A204.1 (cell line): Measurements from ENCODE around the gene DAAM1.

ENCODE experiments used
- FAIRE-seq: peaks from 2 replicates; lab custom pipeline; 2012; peaks lifted over from hg19 to GRCh38; lab: Jason Lieb, UNC

DAAM1 gene

DNA sequence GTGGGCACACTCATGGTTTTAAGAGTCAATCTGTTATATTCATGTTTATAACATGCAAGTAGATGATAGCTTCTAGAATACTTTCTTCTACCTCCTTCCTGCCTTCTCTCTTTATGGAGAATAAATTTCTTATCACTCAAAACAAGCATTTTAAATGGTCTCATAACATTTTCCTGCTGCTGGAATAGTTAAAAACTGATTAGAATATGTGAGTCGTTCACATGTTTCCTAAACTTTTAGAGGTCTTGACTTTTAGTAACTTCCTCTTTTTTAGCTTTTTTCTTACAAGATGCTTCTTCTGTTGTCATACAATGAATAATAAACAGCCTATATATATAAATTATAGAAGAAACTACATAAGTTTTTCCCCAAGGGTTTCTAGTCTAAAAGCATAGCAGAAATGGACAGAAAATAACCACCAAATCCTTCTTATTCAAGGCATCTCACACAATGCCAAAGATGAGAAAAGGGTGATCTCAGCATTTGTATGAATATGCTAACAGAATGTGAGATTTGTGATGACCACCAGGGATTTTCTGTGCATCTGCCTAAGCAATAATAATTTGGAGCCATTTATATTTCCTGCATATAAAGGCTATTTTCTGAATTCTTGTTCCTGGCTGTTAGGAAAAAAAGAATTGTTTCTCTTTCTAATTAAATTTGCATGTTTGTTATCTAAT is 127.8 kb downstream of the DAAM1 start:
- FAIRE-seq, result no peak

DNA sequence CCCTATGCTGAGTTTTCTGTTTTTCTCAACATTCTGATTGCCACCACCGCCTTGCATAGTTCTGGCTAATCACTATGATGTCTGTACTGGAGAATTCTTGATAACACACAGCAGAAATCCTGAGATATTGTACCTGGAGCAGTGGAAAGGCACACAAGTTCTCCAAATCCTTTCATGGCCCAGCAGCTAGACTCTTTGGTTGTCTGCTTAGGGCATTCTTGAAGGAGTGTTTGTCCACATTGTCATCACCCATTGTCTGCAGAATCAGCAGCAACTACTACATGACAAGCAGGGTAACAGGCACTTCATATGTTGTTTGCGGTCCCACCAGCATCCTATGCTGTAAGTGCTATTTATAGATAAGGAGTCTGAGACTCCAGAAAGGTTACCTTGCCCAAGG is 128.9 kb downstream of the DAAM1 start:
- FAIRE-seq, result no peak

DNA sequence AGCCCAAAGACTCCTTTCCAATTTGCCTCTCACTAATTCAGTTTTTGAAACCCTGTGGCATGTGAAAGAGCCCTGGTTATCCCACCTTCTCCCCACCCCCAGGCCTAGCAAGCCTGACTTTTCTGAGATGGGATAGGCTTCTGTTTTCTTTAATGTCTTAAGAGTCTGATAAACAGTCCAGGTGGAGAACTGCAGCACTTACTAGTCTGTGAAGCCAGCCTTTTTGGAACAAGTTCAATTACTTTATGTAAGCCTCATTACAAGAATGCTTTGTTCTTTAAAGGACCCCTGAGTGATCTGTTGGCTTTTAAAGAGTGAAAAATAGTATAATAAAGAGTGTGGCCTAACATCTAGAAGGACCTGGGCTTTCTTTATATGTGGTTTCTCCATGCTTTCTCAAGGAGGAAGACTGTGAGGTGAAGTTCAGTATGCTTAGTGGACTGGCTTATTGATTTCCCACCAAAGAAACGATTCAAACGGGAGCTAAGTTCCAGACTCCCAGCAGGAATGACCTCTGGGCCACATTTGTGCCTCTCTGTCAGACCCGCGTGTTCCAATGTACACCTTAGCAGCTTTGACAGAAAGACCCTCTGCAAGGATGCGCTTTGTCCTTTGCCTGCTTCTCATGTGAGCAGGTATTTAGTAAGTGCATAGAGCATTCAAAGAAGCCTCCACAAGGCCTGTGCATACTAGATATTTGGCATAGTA is 129.5 kb downstream of the DAAM1 start:
- no peak for FAIRE-seq

DNA sequence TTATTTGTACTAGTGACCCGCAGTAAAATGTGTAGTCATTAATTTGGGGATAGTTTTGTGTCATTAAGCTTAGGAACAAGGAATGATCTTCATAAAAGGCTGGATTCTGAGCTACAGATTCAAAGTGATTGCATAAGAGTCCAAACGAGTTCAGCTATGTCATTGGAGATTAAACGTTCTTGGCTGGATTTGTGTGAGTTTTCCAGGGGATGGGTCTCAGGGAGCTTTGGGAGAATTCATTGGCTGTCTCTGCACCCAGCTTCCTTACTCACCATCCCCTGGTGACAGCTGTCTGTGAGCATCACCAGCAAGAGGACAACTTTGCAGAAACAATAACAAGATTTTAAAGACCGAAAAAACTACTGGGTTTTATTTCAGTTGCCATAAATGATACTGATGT is 130.4 kb downstream of the DAAM1 start:
- FAIRE-seq, result no peak

DNA sequence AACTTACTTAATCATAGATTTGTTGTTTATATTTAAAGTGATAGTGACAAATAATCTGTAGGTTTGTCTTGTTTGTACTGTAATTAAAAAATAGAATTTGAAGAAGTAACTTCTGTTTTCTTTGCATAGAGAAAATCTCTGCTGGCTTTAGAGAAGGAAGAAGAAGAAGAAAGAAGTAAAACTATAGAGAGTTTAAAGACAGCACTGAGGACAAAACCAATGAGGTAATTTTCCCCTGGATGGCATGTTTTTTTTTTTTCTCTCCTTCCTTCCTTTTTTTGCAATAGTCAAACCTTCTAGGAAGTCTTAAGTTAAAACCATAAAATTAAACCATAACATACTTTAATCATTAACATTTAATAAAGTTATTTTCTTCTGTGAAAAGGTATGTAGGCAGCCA is 131.9 kb downstream of the DAAM1 start:
- no peak for FAIRE-seq

DNA sequence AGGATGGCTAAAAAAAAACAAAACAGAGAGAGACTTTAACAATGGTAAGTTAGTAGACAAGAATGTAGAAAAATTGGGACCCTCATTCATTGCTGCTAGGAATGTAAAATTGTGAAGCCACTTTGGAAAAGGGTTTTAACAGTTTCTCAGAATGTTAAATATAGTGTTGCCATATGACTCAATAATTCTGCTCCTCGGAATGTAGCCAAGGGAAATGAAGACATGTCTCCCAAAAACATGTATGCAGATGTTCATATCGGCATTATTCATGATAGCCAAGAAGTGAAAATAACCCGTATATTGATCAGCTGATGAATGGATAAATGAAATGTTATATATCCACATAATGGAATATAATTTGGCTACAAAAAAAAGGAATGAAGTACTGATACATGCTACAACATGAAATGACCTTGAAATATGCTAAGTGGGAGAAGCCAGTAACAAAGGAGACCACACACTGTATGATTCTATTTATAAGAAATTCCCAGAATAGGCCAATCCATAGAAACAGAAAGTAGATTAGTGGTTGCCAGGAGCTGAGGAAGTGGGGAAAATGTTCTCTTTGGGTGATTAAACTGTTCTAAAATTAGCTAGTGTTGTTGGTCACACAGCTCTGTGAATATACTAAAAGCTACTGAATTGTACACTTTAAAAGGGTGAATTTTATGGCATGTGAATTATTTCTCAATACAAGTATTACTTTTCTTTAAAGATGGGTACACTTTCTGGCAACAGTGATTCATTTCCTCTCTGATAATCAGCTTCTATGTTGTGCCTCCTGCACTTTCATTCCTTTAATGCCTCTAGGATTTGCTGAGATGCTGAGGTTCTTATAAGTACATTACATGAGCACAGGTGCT is 132.5 kb downstream of the DAAM1 start:
- no peak for FAIRE-seq

DNA sequence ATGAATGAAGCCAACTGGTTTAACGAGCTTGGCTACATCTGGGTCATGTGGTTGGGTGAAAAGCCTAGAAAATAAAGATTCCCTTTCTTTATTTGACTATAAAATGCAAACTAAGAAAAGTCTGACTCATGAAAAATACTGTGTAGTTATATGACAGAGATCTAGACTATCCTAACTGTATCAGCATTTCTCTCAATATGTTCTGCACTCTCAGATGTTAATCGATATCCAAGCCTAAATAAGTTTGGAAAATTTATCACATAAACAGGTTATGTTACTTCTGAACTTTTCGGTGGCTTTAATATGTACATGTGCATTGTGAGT is 133.1 kb downstream of the DAAM1 start:
- no peak for FAIRE-seq

DNA sequence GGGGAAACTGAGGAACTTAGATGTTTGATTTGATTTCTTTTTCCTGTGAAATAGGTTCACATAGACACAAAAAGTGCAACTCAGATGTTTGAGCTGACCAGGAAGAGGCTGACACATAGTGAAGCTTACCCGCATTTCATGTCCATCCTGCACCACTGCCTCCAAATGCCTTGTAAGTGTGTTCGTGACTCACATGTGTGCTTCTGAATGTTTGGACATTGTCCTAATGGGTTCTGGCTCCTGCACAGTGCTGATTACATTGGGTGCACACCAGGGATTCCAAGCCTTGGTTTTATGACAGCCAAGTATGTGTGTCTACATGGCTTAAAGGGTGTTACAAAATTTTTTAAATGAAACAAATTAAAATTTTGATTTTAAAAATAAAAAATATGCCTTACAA is 137.4 kb downstream of the DAAM1 start:
- no peak for FAIRE-seq

DNA sequence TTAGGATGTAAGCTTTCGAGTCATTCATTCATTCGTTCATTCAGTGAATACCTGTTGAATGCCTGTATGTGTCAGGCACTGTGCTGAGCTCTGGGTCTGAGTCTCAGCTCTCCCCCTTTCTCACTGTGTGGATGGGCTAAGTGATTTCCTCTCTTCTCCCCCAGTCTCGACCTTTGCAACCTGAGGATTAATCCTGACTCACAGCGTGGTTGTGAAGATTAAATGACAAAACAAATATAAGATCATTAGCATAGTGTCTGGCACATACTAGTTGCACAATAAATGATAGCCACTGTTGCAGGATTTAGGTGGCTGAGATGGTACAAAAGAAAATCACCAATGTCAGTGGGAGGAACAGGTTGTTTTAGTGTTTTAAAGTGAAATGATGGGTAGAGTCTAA is 140.0 kb downstream of the DAAM1 start:
- FAIRE-seq, result no peak

DNA sequence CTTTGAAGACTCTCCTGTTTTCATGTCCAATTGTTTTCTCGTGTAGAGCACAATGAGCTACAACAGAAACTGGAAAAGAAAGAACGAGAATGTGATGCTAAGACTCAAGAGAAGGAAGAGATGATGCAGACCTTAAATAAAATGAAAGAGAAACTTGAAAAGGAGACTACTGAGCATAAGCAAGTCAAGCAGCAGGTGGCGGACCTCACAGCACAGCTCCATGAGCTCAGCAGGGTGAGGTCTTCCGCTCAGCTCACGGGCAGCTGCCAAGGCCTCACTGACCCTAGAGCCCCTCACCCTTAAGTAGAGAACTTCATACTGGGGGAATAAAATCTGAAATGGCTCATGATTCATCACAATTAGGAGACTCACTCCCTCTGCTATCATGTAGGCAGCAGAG is 142.0 kb downstream of the DAAM1 start:
- no peak for FAIRE-seq

DNA sequence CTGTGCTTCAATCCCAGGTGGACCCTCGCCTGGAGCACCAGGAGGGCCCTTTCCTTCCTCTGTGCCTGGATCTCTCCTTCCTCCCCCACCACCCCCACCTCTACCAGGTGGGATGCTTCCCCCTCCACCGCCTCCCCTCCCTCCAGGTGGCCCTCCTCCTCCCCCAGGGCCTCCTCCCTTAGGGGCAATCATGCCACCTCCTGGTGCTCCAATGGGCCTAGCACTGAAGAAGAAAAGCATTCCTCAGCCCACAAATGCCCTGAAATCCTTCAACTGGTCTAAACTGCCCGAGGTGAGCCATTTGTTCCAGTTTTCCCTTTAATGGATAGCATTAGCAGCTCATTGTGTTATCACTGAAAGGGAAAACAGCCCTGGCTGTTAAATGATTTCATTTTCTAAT is 142.8 kb downstream of the DAAM1 start:
- FAIRE-seq, result no peak

DNA sequence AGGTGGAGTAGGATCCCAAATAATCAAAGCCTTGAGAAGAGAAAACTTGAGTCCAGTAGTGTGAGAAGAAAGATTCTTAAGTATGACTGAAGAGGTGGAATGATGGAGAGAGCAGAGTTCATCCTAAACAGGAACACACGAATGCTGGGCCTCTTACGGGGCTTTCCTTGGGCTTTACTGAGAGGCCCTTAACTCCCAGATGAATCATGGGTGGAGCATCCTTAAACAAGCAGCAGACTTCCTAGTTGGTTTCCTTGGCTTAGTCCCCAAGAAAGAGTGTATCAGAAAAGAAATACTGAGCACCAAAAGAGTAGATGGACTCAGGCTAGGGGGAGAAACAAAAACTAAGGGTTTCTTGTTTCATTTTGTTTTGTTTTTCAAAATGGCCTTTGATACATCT is 144.3 kb downstream of the DAAM1 start:
- no peak for FAIRE-seq

DNA sequence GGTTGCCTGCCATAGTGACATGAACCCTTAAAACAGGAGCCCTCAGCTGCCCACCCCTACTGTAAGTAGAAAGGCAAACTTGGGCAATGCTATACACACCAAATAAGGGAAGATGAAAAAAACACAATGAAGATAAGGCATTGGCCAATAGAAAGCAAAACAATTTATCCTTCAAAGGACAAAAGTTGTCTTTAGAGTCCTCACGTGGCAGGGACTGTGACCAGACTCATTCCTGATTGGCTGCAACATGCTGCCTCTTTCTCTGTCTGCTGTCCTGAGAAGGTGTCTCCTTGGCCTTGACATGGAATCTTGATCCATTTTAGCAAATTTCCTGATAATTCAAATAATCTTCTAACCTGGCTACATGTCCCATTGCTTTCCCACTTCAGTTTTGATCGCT is 144.8 kb downstream of the DAAM1 start:
- no peak for FAIRE-seq

DNA sequence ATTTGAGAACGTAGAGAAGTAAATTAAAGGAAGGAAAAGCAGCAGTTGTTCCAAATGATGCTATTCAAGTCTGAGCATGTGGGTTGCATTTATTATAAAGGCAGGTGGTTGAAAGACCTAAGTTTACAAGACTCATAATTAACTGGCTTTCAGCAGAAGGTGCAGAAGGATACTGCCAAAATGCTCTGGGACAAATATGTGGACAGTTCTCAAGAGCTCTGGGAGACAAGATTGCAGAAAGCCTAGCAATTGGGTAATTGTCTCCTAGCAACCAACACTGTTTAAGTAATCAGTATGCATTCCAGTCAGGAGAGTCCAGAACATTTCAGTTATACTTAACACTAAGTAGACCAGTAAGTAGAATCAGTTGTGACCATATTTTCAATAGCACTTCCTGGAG is 145.2 kb downstream of the DAAM1 start:
- no peak for FAIRE-seq

DNA sequence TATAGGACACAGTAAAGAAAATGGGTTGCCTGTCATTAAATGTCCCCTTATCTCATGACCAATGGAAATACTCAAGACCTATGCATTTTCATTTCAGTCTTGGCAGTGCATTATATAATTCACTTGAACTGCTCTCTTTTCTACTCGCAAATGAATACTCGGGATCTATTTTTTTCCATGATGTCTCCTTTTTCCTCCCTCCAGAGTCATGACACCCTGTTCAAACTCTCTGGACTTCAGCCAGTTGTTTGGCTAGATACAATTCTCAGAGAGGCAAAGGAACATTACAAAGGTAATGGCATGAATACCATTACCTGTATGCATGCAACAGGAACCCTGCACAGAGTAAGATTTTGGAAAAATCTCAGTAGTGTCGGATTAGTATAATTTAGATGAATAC is 145.8 kb downstream of the DAAM1 start:
- no peak for FAIRE-seq

DNA sequence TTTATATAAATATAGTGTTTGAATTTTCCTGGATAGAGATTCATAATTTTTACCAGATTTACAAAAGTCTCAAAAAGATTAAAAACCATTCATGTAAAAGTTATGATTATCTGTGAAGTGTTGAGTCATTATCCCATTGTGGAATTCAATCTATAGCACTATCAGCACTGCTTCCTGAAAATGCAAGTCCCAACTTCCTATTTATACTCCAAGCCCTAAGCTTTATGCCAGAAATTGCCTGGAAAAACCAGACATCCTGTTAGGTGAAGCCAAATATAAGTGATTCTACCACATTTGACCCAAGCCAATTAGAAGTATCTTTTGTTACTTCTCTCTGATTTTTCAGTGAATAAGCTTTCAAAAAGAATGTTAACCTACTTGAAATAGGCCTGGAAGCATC is 147.6 kb downstream of the DAAM1 start:
- FAIRE-seq, result no peak

DNA sequence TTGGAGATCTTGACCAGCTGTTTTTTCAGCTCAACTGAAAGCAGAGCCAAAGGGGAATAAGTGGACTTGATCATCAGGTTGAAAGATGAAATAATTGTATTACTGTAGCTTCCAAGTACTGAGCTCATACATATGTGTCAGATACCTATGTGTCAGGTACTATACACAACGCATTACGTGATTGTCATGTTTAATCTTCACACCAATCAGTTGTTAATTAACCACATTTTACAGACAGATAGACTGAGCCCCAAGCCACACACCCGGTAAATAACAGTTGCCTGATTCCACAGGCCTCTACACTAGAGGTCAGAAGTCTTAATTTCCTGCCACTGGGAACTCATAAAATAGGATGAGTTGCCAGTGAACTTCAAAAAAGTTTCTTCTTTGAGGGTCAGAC is 148.2 kb downstream of the DAAM1 start:
- FAIRE-seq, result no peak

DNA sequence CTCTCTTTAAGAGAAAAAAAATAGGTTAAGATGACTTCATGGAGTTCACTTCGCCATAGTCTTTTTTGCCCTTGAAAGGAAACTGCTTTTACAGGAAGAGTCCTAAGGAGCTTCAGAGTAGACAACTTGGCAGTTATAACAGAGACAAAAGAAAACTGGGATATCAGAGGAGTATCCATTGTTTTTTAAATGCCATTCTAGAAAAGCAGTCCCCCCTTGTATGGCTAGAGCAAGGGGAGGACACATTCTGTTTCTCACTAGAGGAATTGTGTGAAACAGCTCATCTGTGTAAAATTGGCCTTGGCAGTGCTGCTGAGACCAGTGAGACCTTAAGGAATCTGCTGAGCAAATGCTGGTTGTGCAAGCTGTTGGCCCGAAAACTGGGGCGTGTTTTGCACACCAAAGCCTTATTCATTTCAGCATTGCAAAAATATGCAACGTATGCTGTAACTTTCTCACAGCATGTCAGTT is 148.7 kb downstream of the DAAM1 start:
- no peak for FAIRE-seq

DNA sequence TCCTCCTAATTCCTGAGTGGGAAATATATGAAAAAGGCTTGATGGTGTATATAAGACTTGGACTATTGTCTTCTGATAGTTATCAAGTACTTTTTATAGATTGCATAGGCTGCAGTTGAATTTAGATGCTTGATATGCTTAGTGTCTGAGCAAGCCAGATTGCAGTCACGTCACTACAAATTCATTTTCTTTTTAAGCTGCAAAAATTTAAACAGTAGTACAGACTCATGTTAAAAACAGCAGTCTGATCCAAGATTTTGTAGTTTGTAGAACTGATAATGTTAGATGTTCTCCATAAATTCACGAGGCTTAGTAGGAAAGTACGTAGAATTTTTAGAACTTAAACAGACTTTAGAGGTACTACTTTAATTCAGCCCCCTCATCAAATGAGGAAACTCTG is 150.3 kb downstream of the DAAM1 start:
- FAIRE-seq, result no peak

DNA sequence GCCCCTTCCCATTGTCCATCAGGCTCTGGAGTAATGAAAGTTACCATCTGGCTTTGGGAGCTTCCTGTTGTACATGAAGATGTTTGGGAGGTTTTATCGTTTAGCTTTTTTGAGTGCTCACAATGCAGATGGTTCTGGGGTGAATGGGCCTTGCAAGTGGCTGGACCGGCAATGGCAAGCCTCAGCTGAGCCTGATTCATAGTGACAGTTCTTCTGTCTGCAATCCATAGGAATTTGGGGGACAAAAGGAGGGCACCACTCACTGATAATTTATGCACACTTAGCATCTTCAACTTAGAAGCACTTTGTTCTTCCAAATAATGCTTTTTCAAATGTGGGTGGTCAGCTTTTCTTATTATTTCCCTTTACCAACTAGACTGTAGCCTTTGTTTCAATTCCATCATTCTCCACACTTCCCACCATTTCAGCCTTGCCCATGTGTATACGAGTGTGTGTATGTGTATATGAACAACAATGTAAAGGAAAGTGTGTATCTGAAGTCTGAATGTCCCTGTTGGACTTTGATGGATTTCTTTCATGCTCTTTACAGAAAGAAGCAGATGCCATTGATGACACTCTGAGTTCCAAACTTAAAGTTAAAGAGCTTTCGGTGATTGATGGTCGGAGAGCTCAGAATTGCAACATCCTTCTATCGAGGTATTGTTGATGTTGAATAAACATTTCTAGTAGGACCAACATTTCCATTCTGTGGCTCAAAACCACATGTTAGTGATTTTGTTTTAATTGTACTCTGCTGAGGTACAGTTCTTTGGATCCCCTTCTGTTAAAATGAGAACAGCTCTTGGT is 151.3 kb downstream of the DAAM1 start:
- FAIRE-seq, result no peak

DNA sequence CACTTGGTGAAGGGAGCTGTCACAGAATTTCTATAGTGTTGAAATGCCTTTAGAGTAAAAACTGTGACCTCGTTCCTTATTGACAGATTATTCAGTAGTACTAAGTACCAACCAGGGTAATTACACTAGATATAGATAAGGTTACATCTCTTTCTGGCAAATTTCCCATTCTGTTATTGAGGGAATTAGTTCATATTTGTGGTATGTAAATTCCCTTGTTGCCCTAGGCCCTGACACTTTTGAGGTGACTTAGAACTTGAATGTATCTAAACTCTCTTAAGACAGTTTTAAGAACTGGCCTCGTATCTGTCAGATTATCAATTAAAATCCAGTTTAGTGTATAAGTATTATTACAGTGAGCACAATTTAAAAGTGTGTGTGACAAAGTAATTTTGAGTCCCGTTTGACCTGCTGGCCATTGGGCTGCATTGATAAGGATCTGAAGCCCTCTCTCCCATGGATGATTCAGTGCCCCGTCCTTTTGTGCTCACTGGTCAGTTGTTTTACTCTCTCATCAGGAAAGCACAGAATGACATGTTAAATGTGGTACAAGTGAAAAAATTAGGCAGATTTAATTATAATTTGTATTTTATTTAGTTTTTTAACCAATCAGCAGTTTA is 153.5 kb downstream of the DAAM1 start:
- FAIRE-seq, result no peak
